ENCODE results near the gene STK35. TPM values are rescaled to one million over a fixed set of nuclear protein-coding genes. Genes with fewer than 3 reads are reported as not detected.
"Not testable (repeated sequence)": the region's sequence is repeated elsewhere in the genome, so short reads cannot be mapped to it uniquely, and the experiment has no call there.

STK35 gene
- total RNA-seq, 1 experiment from 2014 or later = 38.4 TPM

DNA sequence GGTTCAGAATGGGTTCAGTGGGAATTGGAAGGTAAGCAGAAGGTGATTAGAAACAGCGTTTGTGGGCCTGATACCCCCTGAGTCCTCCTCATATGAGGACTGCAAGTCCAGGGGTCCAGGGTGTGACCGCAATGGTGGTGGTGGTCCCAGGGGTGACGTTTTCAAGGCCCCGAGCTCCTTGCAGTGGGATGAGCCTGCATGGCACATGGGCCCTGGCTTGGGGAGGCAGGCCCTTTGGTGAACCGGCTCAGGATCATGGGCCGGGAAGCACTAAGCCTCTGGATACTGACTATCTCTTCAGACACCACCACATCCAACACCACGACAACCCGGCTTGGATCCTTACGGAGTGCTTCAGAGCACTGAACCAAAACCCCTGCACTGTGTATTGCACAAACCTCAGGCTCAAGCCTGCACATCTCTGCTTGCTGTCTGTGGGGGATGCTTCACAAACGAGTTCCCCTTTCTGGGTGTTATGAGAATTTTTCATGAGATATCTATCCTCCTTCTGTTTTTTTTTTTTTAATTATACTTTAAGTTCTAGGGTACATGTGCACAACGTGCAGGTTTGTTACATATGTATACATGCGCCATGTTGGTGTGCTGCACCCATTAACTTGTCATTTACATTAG lies 67.9 kb downstream of the STK35 start:
- H2AFZ ChIP-seq (ENCODE audit: low read length) = no peak overlapping the region
- intact Hi-C loops (cut with micrococcal nuclease) = loop anchor here (5.0 kb wide), 3 partner anchors 162 to 407 kb away; no protein-coding TSS in a partner anchor
- DNase-seq (no peak), ATAC-seq (no peak)
- no peaks in the 10 kb centered on the region for H3K9me2 ChIP-seq (replicated peaks; ENCODE audit: low read length)
- no peaks in the 10 kb centered on the region for H3K36me3 ChIP-seq (ENCODE audit: low read depth, low read length)
- H3K9me3 ChIP-seq (ENCODE audit: low read length) = no peaks in the 10 kb centered on the region
- TF ChIP-seq EZH2phosphoT487 (IDR thresholded peaks at IDR 0.05; ENCODE audit: borderline replicate concordance, low read length) (no peak), CTCF (conservative IDR thresholded peaks at IDR 0.05; ENCODE audit: low read depth, low read length) (no peak), EZH2 (IDR thresholded peaks at IDR 0.05; ENCODE audit: low read length, unreplicated experiment) (no peak)
- no peaks in the 10 kb centered on the region for H3F3A ChIP-seq (ENCODE audit: low read length, unreplicated experiment)
- ChIA-PET CTCF (no interaction called here), POLR2A (ENCODE audit: unreplicated experiment) (no interaction called here)
- H3K9ac ChIP-seq (ENCODE audit: low read length) = no peak overlapping the region
- H3K4me2 ChIP-seq (ENCODE audit: low read length) = no peak overlapping the region
- H4K20me1 ChIP-seq (ENCODE audit: low read length) = no peaks in the 10 kb centered on the region
- no peaks in the 10 kb centered on the region for H3K4me1 ChIP-seq (ENCODE audit: insufficient read depth, low read length)
- BruUV-seq (replicated peaks) = no TSS peak
- H3K27ac ChIP-seq (ENCODE audit: low read length) = no peak overlapping the region
- no peak overlapping the region for H3K4me3 ChIP-seq (ENCODE audit: low read length)
- H3K79me2 ChIP-seq (ENCODE audit: low read length) = no peaks in the 10 kb centered on the region
- H3K27me3 ChIP-seq (ENCODE audit: low read length) = peaks cover 20% of the 10 kb centered on the region

GRCh38 chr20:2170404-2170803 lies 68.8 kb downstream of the STK35 start:
- H3K27me3 ChIP-seq (ENCODE audit: low read length) = peaks cover 20% of the 10 kb centered on the region
- H3K4me2 ChIP-seq (ENCODE audit: low read length) = no peak overlapping the region
- H3K79me2 ChIP-seq (ENCODE audit: low read length) = no peaks in the 10 kb centered on the region
- DNase-seq (no peak), ATAC-seq (peak; percentile 39; the same call in 1 of the 2 replicates)
- no peaks in the 10 kb centered on the region for H3K9me3 ChIP-seq (ENCODE audit: low read length)
- no TSS peak for BruUV-seq (replicated peaks)
- no peak overlapping the region for H3K9ac ChIP-seq (ENCODE audit: low read length)
- H4K20me1 ChIP-seq (ENCODE audit: low read length) = no peaks in the 10 kb centered on the region
- no peaks in the 10 kb centered on the region for H3F3A ChIP-seq (ENCODE audit: low read length, unreplicated experiment)
- H3K36me3 ChIP-seq (ENCODE audit: low read depth, low read length) = no peaks in the 10 kb centered on the region
- ChIA-PET POLR2A (ENCODE audit: unreplicated experiment) (interaction anchor here (0.6 kb wide), 1 partner anchor 67 kb away, joined by 3 read pairs; no protein-coding TSS in a partner anchor), CTCF (no interaction called here)
- TF ChIP-seq EZH2phosphoT487 (IDR thresholded peaks at IDR 0.05; ENCODE audit: borderline replicate concordance, low read length) (no peak), CTCF (conservative IDR thresholded peaks at IDR 0.05; ENCODE audit: low read depth, low read length) (no peak), EZH2 (IDR thresholded peaks at IDR 0.05; ENCODE audit: low read length, unreplicated experiment) (no peak)
- no peak overlapping the region for H3K4me3 ChIP-seq (ENCODE audit: low read length)
- no peak overlapping the region for H2AFZ ChIP-seq (ENCODE audit: low read length)
- H3K9me2 ChIP-seq (replicated peaks; ENCODE audit: low read length) = no peaks in the 10 kb centered on the region
- intact Hi-C loops (cut with micrococcal nuclease) = loop anchor here (5.0 kb wide), 3 partner anchors 163 to 408 kb away; no protein-coding TSS in a partner anchor
- H3K27ac ChIP-seq (ENCODE audit: low read length) = no peak overlapping the region
- no peaks in the 10 kb centered on the region for H3K4me1 ChIP-seq (ENCODE audit: insufficient read depth, low read length)

DNA sequence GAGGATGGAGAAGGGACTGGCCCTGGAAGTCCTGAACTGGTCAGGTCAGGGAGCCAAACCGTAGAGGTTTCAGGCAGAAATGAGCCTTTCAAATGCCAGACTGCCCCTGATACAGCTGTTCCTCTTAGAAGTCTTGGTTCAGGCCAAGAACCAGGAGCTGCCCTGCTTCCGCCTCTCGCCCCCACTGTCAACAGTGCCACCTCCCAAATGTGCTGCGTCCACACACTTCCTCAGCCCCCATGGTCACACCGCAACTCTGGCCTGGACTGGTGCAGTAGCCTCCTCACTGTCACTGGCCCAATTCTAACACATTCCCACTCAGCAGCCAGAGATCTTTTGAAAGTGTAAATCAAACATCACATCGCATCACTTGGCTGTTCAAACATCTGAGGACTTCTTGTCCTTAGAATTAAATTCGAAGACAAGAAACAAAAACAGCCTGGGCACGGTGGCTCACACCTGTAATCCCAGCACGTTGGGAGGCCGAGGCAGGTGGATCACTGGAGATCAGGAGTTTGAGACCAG lies 69.7 kb downstream of the STK35 start:
- H3K79me2 ChIP-seq (ENCODE audit: low read length) = no peaks in the 10 kb centered on the region
- H3K4me2 ChIP-seq (ENCODE audit: low read length) = no peak overlapping the region
- no TSS peak for BruUV-seq (replicated peaks)
- ATAC-seq (no peak), DNase-seq (no peak)
- no peak overlapping the region for H3K27ac ChIP-seq (ENCODE audit: low read length)
- no peaks in the 10 kb centered on the region for H3K4me1 ChIP-seq (ENCODE audit: insufficient read depth, low read length)
- CTCF ChIA-PET = interaction anchor here (0.7 kb wide), 1 partner anchor 958 kb away, joined by 3 read pairs; no protein-coding TSS in a partner anchor
- no peaks in the 10 kb centered on the region for H3K9me2 ChIP-seq (replicated peaks; ENCODE audit: low read length)
- H3K9me3 ChIP-seq (ENCODE audit: low read length) = no peaks in the 10 kb centered on the region
- H4K20me1 ChIP-seq (ENCODE audit: low read length) = no peaks in the 10 kb centered on the region
- intact Hi-C loops (cut with micrococcal nuclease) = loop anchor here (5.0 kb wide), 3 partner anchors 164 to 409 kb away; no protein-coding TSS in a partner anchor
- no peak overlapping the region for H3K4me3 ChIP-seq (ENCODE audit: low read length)
- no peaks in the 10 kb centered on the region for H3F3A ChIP-seq (ENCODE audit: low read length, unreplicated experiment)
- H3K36me3 ChIP-seq (ENCODE audit: low read depth, low read length) = no peaks in the 10 kb centered on the region
- H3K27me3 ChIP-seq (ENCODE audit: low read length) = peaks cover 28% of the 10 kb centered on the region
- H2AFZ ChIP-seq (ENCODE audit: low read length) = no peak overlapping the region
- POLR2A ChIA-PET (ENCODE audit: unreplicated experiment) = no interaction called here
- no peak for TF ChIP-seq CTCF (conservative IDR thresholded peaks at IDR 0.05; ENCODE audit: low read depth, low read length)
- no peak for TF ChIP-seq EZH2 (IDR thresholded peaks at IDR 0.05; ENCODE audit: low read length, unreplicated experiment)
- H3K9ac ChIP-seq (ENCODE audit: low read length) = no peak overlapping the region

DNA sequence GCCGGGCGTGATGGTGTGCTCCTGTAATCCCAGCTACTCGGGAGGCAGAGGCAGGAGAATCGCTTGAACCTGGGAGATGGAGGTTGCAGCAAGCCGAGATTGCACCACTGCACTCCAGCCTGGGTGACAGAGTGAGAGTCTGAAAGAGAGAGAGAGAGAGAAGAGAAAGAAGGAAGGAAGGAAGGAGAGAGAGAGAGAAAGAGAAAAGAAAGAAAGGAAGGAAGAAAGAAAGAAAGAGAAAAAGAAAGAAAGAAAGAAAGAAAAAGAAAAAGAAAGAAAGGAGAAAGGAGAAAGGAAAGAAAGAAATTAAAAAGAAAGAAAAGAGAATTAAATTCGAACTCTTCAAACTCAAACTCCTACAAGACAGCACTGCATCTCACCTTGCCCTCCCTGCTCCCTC lies 70.2 kb downstream of the STK35 start:
- intact Hi-C loops (cut with micrococcal nuclease) = loop anchor here (1.0 to 5.0 kb wide), 6 partner anchors 79 to 410 kb away; no protein-coding TSS in a partner anchor
- H4K20me1 ChIP-seq (ENCODE audit: low read length); H3F3A ChIP-seq (ENCODE audit: low read length, unreplicated experiment); H2AFZ ChIP-seq (ENCODE audit: low read length); ATAC-seq; H3K4me3 ChIP-seq (ENCODE audit: low read length); H3K9me2 ChIP-seq (replicated peaks; ENCODE audit: low read length); H3K9me3 ChIP-seq (ENCODE audit: low read length); POLR2A ChIA-PET (ENCODE audit: unreplicated experiment); H3K79me2 ChIP-seq (ENCODE audit: low read length); BruUV-seq (replicated peaks); H3K4me1 ChIP-seq (ENCODE audit: insufficient read depth, low read length); DNase-seq; H3K27ac ChIP-seq (ENCODE audit: low read length); H3K36me3 ChIP-seq (ENCODE audit: low read depth, low read length); H3K9ac ChIP-seq (ENCODE audit: low read length): not testable (repeated sequence)
- CTCF ChIA-PET = interaction anchor here (0.6 to 1.6 kb wide), 7 partner anchors 12 to 601 kb away, joined by 3 to 14 read pairs (median 4); no protein-coding TSS in a partner anchor
- peaks cover 33% of the 10 kb centered on the region for H3K27me3 ChIP-seq (ENCODE audit: low read length)
- H3K4me2 ChIP-seq (ENCODE audit: low read length) = peak overlapping the region; percentile 8; the same call in 1 of the 2 replicates
